Retinal pigment epithelial cell (primary cell): ENCODE data around the gene TEF.

Experiments
- DNase-seq: peaks from one replicate; pipeline ENCODE4 v3.0.0-alpha.2; 2010; ENCODE audit warnings: low read depth
- H3K4me3 ChIP-seq: 2 replicates; pipeline ENCODE4 v1.5.1; 2011; ENCODE audit warnings: mild to moderate bottlenecking, low read length, control low read depth, moderate library complexity
- CTCF ChIP-seq: conservative IDR thresholded peaks from 2 replicates; pipeline ENCODE4 v1.5.1; 2011; ENCODE audit warnings: low read depth, low read length, control low read depth, inconsistent platforms

TEF gene

DNA sequence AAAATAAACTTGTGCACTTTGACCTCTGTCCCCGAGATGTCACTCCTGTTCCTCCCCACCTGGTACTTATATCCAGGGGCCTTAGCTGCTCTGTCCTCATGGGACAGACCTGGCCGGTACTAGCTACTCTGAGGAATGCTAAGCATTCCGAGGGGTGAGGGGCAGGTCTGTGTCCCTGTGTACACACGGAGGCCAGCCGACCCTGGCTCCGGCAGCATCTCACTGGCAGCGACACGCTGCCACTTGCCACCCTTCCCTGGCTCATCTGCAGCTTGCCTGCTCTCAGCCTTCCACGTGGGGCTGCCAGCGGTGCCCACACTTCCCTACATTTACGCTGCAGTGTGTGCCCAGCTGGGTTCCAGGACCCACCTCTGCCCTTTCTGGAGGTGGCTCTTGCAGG, 21.6 kb upstream of the TEF start:
- DNase-seq: peak; percentile 54
- no peak overlapping the region for H3K4me3 ChIP-seq
- TF ChIP-seq CTCF: no peak

DNA sequence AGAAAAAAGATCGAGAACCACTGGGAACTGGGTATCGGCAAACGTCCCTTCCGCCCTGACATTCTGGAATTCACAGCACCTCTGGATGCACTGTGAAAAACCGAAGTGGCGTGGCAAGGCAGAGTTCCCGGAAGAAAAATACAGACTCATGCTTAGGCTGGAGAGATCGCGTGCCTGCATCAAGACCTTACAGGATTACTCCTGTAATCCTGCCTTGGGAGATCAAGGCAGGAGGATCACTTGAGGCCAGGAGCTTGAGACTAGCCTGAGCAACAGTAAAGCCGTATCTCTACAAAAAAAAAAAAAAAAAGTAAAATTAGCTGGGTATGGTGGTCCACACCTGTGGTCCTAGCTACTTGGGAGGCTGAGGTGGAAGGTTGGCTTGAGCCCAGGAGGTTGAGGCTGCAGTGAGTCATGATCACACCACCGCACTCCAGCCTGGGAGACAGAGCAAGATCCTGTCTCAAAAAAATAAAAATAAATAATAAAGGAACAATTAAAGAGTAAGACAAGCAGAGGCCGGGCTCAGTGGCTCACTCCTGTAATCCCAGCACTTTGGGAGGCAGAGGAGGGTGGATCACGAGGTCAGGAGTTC, 19.9 kb upstream of the TEF start:
- TF ChIP-seq CTCF: no peak
- no peak overlapping the region for H3K4me3 ChIP-seq
- peak; percentile 23 for DNase-seq

DNA sequence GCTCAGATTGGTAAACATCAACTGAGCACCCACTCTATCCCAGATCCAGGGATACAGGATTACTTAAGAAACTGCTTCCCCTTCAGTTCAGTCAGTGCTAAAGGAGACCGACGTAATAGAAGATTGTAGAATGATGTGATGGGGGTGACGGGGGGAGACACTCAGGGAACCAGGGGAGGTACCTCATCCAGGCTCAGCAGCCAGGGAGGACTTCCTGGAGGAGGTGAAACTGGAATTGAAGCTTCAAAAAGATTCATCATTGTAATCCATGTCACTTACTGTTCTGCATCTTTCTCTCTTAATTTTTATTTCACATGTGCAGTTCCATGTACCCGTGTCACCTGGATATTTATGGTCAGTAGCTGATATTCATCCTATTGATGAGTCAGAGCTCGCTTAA, 19.1 kb upstream of the TEF start:
- no peak for DNase-seq
- no peak for TF ChIP-seq CTCF
- H3K4me3 ChIP-seq: no peak overlapping the region

DNA sequence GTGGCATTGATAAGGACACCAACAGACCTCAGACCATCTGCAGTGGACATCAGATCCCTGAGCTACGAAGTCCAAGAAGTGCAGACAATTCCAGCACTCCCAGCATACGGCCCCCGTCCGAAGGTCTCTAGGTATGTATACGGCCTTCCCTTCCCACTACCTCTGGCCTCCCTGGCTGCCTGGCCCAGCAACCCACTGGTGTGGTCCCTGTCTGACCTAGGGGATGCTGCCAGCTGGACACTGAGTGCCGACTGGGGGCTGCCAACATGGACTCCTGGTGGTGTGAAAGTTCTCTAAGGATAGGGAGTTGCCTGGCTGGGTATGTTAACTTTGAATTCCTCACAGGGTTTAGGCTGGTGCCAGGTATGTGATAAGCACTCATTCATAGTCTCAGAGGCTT, 17.5 kb upstream of the TEF start:
- TF ChIP-seq CTCF: no peak
- DNase-seq: peak; percentile 11
- H3K4me3 ChIP-seq: no peak overlapping the region

DNA sequence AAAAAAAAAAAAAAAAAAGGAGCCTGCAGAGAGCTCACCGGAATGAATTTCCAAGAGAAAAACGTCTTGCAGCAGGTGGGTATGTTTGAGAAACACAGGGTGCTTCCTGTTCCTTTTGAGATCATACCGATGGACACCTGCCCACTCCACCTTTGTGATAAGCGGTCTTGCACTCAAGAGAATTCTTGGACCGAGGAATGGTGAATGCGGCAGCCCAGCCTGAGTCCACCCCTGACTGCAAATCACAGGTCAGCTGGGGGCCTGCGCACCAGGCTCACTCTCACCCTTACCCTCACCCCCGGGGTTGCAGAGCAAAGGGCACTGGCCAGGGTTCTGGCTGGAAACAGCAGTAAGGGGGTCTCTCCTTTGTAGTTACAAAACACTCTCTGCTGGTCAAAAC, 16.8 kb upstream of the TEF start:
- no peak for DNase-seq
- no peak for TF ChIP-seq CTCF

DNA sequence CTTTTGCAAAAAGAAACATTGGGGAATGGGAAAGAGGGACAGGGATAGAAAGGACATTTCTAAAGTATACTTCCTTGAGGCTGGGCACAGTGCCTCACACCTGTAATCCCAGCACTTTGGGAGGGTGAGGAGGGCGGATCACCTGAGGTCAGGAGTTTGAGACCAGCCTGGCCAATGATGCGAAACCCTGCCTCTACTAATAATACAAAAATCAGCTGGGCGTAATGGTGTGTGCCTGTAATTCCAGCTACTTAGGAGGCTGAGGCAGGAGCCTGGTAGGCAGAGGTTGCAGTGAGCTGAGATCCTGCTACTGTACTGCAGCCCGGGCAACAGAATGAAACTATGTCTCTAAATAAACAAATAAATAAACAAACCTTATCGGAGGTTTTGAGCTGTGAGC, 16.3 kb upstream of the TEF start:
- DNase-seq: no peak
- no peak for TF ChIP-seq CTCF
- no peak overlapping the region for H3K4me3 ChIP-seq

More for the DNA sequence above, 16.8 kb upstream of the TEF start:
- H3K4me3 ChIP-seq: no peak overlapping the region

GRCh38 chr22:41366323-41367029, 15.3 kb upstream of the TEF start:
- no peak for TF ChIP-seq CTCF
- H3K4me3 ChIP-seq: no peak overlapping the region
- DNase-seq: no peak
